ENCODE measurements around the gene RHOB.

Gene RHOB

GRCh38 chr2:20469595-20469994, 22.7 kb downstream of the RHOB start:
- no peak overlapping the region for H3K4me3 ChIP-seq
- H3K27ac ChIP-seq = no peak overlapping the region
- TF ChIP-seq CTCF (IDR thresholded peaks at IDR 0.05) = no peak
- DNase-seq = peak; percentile 14 to 38
- H3K27me3 ChIP-seq = no peaks in the 10 kb centered on the region
- intact Hi-C loops (cut with DNase I; ENCODE audit: low total_unique reads) = no loop called here
- H3K36me3 ChIP-seq = no peaks in the 10 kb centered on the region
- H3K4me1 ChIP-seq = peaks cover 0 to 31% (median 0%) of the 10 kb centered on the region in 4 donors
- H3K9me3 ChIP-seq = no peaks in the 10 kb centered on the region

GRCh38 chr2:20470211-20470610, 23.3 kb downstream of the RHOB start:
- peaks cover 0 to 31% (median 0%) of the 10 kb centered on the region in 4 donors for H3K4me1 ChIP-seq
- H3K27me3 ChIP-seq = no peaks in the 10 kb centered on the region
- no peaks in the 10 kb centered on the region for H3K36me3 ChIP-seq
- H3K9me3 ChIP-seq = no peaks in the 10 kb centered on the region
- intact Hi-C loops (cut with DNase I; ENCODE audit: low total_unique reads) = no loop called here
- peak; percentile 3 to 23 for DNase-seq
- no peak for TF ChIP-seq CTCF (IDR thresholded peaks at IDR 0.05)
- H3K4me3 ChIP-seq = no peak overlapping the region
- H3K27ac ChIP-seq = no peak overlapping the region

GRCh38 chr2:20471148-20471547, 24.3 kb downstream of the RHOB start:
- no peak for TF ChIP-seq CTCF (IDR thresholded peaks at IDR 0.05)
- Histone ChIP-seq H3K4me1 (peaks cover 0 to 25% (median 0%) of the 10 kb centered on the region in 4 donors), H3K27me3 (no peaks in the 10 kb centered on the region), H3K36me3 (no peaks in the 10 kb centered on the region), H3K4me3 (no peak overlapping the region), H3K9me3 (no peaks in the 10 kb centered on the region), H3K27ac (no peak overlapping the region)
- intact Hi-C loops (cut with DNase I; ENCODE audit: low total_unique reads) = no loop called here
- peak in 1 of 2 donors; percentile 9 for DNase-seq

GRCh38 chr2:20471902-20472559, 25.2 kb downstream of the RHOB start:
- Histone ChIP-seq H3K4me1 (peaks cover 0 to 21% (median 0%) of the 10 kb centered on the region in 4 donors), H3K9me3 (no peaks in the 10 kb centered on the region), H3K27ac (no peak overlapping the region), H3K36me3 (no peaks in the 10 kb centered on the region), H3K27me3 (no peaks in the 10 kb centered on the region), H3K4me3 (no peak overlapping the region)
- TF ChIP-seq CTCF (IDR thresholded peaks at IDR 0.05) = no peak
- DNase-seq = peak in 1 of 2 donors; percentile 18
- intact Hi-C loops (cut with DNase I; ENCODE audit: low total_unique reads) = no loop called here

GRCh38 chr2:20472569-20472968, 25.7 kb downstream of the RHOB start:
- no peak overlapping the region for H3K27ac ChIP-seq
- H3K9me3 ChIP-seq = no peaks in the 10 kb centered on the region
- H3K4me1 ChIP-seq = peaks cover 0 to 16% (median 0%) of the 10 kb centered on the region in 4 donors
- intact Hi-C loops (cut with DNase I; ENCODE audit: low total_unique reads) = no loop called here
- peak; percentile 3 to 10 for DNase-seq
- TF ChIP-seq CTCF (IDR thresholded peaks at IDR 0.05) = no peak
- no peak overlapping the region for H3K4me3 ChIP-seq
- H3K27me3 ChIP-seq = no peaks in the 10 kb centered on the region
- no peaks in the 10 kb centered on the region for H3K36me3 ChIP-seq
